ENCODE results near the gene SEBOX.

GRCh38 chr17:28344435-28344901 is 20.5 kb downstream of the SEBOX start:
- TF ChIP-seq CTCF (IDR thresholded peaks at IDR 0.05) (no peak), EP300 (IDR thresholded peaks at IDR 0.05) (no peak)

Measured in esophagus muscularis mucosa (tissue), 3 donors.